DMS153 treated with DMSO at 0.1 percent for 48 hours (cell line): ENCODE data around the gene ANKH.
"Not testable (repeated sequence)": the region's sequence is repeated elsewhere in the genome, so short reads cannot be mapped to it uniquely, and the experiment has no call there.

Experiments
- DNase-seq: peaks from one replicate; lab custom pipeline; 2025; ENCODE audit not compliant: unreplicated experiment; lab: John Stamatoyannopoulos, UW

ANKH gene

GRCh38 chr5:14797385-14797784, 74.2 kb downstream of the ANKH start:
- not testable (repeated sequence) for DNase-seq

GRCh38 chr5:14794583-14795230, 76.9 kb downstream of the ANKH start:
- DNase-seq: no peak

- DNase-seq: peak; percentile 52
Observed at GRCh38 chr5:14793851-14794250, 77.7 kb downstream of the ANKH start.

- no peak for DNase-seq
Observed at GRCh38 chr5:14790911-14791310, 80.7 kb downstream of the ANKH start.

- no peak for DNase-seq
Observed at GRCh38 chr5:14790220-14790619, 81.4 kb downstream of the ANKH start.

GRCh38 chr5:14787801-14788579, 83.6 kb downstream of the ANKH start:
- DNase-seq: no peak

- DNase-seq: no peak
Observed at GRCh38 chr5:14783691-14784090, 87.9 kb downstream of the ANKH start.

- DNase-seq: no peak
Observed at GRCh38 chr5:14782591-14782990, 89.0 kb downstream of the ANKH start.

GRCh38 chr5:14781106-14781505, 90.5 kb downstream of the ANKH start:
- DNase-seq: no peak

DNA sequence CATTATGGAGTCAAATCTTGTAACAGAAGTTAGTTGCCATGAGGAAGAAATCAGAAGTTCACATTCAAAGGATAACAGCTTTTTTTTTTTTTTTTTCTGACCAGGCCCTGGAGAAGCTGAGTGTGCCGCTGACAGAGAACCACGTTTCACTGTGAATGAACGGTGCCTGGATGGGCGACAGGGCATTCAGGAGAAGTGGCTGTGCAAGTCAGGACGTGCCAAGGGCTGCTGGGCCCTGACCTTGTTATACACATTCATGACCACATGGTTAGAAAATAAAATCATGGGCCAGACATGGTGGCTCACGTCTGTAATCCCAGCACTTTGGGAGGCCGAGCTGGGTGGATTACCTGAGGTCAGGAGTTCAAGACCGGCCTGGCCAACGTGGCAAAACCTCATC, 91.6 kb downstream of the ANKH start:
- DNase-seq: peak; percentile 10

DNA sequence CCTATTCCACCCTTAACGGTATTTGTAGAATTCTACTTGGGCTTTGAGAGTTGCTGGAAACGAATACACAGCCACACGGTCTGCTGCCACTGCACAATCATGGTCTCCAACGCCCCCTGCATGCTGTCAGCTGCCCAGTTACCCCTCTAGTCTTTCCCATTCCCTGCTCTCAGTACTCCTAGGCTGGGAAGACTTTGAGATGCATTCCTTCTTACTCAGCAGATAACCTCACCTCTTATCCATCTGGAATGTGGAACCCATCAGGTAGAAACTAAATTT, 92.8 kb downstream of the ANKH start:
- no peak for DNase-seq

DNA sequence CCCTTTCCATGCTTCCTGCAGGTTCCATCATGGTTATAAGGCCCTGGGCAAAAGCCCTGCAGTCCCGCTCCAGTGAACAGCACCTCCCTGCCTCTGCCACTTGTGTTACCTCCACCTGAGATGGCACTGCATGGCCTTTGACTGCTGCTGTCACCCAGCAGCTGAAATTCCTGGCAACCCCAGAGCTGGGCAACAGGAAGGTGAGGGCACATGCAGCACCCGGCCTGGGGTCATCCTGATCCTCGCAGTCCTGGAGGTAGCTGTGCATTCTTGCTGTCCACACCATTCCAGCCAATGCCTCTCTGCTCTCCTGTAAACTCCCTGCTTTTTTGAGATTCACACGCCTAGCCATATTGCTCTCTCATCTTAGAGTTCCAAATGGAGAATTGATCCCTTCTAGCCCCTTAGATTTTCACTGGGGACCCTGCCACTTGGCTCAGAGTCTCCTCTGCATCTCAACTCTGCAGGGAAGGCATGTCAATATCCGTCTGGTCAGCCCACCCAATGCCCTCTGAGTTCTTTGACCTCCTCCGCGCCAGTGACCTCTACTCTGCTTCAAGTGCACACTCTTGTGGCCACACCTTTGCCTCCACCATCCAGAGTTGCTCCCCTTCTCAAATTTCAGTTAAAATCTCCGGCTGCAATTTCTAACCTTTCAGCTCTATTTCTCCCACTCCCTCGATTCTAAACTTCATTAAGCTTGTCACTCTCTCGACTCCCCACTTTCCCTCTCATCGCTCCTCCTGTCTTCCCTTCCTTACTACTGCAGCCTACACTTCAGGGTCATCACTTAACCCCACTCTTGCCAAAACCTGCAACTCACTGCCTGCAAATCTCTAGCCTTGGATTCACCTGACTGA, 93.4 kb downstream of the ANKH start:
- no peak for DNase-seq

DNA sequence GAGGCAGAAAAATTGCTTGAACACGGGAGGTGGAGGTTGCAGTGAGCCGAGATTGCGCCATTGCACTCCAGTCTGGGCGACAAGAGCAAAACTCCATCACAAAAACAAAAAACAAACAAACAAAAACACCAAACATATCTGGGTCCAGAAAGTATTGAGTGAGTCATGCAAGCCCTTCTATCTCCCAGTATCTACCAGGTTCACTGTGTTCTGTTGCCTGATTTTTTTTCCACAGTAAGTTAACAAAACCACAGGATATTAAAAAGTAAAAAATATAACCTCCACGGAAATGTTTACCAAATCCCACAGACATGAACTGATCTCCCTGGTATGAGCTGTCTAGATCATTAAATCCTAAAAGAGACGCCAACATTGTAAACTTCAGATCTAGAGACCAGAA, 94.4 kb downstream of the ANKH start:
- DNase-seq: no peak

DNA sequence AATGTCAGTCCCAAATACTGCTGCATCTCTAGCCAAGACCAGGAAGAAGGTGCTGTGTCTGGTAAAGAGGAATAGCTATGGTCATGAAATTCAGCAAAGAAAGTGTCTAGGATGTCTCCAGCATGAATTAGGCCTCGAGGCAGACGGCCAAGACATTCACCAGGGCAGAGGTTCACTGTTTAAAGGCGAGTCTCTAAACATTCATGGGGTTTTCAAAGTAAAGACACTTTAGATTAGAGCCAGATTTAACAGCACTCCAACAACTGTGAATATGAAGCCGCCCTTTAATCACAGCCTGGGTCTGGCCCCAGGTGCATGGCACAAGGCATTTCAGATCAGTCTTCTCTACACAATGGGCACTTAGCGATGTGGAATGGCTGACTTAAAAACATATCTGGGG, 95.0 kb downstream of the ANKH start:
- no peak for DNase-seq

- no peak for DNase-seq
Observed at GRCh38 chr5:14775857-14776256, 95.7 kb downstream of the ANKH start.

GRCh38 chr5:14773588-14773987, 98.0 kb downstream of the ANKH start:
- peak; percentile 29 for DNase-seq

DNA sequence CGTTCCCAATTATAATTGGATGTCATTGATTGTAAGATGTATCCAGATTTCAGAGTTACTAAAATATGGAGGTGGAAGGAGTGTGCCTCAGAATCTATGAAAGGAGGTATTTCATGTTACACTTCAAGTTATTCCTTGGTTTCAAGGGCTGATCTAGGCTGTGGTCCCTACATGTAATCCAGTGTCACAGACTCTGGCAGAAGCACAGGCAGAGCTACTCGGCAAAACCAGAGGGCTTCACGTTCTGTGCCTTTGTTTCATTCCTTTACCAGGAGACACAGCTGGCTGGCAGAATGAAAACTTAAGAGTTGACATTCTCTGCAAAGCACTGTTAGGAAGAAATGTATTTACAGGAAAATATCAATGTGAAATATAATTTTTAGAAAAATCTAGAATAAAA, 99.6 kb downstream of the ANKH start:
- no peak for DNase-seq

- no peak for DNase-seq
Observed at GRCh38 chr5:14771189-14771588, 100.4 kb downstream of the ANKH start.

DNA sequence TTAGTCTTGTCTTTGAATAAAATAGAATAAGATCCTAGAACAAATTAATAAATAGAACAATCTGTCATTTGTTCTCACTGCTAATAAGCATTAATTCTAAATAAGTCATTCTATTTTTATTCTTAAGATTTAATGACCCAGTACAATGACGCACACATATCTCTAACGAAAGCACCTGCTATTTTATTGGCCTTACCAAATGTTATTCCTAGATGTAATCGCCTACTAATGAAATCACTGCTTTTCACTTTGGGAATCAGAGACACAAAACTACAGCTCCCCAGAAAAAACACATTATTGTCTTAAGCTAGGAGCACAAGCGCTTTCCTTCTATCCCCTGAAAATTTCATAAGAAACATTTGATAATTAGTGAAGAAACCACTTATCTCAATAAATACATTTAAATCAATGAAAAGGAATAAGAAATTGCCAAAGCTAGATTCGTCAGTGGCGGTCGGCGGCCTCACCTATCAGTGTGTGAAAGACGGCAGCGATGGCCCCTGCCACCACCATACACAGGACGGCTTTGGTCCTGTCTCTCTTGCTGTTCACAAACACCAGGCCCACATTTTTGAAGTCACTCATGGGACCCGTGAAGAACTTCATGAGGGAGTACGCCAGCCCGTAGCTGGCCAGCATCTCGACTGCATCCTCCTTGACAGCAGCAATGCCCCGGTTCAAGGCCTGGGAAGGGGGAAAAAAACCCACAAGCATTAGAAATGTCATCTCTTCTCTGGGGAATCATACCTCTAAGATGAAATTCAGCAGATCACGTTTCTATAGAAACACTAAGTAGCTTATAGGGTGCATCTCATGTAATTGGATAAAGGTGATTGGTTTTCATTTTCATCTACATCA, 102.8 kb downstream of the ANKH start:
- no peak for DNase-seq

- peak; percentile 97 for DNase-seq
Observed at GRCh38 chr5:14767735-14768507, 103.7 kb downstream of the ANKH start.
